NT2/D1 (cell line): ENCODE measurements around the gene CAMK2D.

ENCODE experiments used
- SUZ12 ChIP-seq: IDR thresholded peaks from 2 replicates; pipeline ENCODE4 v1.6.1; 2011; ENCODE audit not compliant: insufficient read length, insufficient read depth; ENCODE audit errors: extremely low read depth
- ZNF274 ChIP-seq: IDR thresholded peaks from 2 replicates; pipeline ENCODE4 v1.6.1; 2011; ENCODE audit warnings: mild to moderate bottlenecking, low read depth, low read length

- no peak for TF ChIP-seq SUZ12
- TF ChIP-seq ZNF274: no peak
These were observed 279.7 kb downstream of the CAMK2D start for GRCh38 chr4:113481820-113482219.
